Renal pelvis (tissue), 4 donors: ENCODE measurements around the gene TRMT61A. TPM values are rescaled to one million over a fixed set of nuclear protein-coding genes. Genes with fewer than 3 reads are reported as not detected.

ENCODE experiments used
- DNase-seq: peaks from one replicate; pipeline ENCODE4 v3.0.0-alpha.2; 2013
- polyA plus RNA-seq, 3 donors: library from polyadenylated mRNA; unstranded; fragments of 120-200 nt; gene quantifications; one replicate each; pipeline ENCODE4 v1.2.1, GENCODE V29; 2013; ENCODE audit not compliant: insufficient read length in 3 of 3

Gene TRMT61A
- polyA plus RNA-seq, 3 donors = 8.9 to 10.5 (median 9.1) TPM

DNA sequence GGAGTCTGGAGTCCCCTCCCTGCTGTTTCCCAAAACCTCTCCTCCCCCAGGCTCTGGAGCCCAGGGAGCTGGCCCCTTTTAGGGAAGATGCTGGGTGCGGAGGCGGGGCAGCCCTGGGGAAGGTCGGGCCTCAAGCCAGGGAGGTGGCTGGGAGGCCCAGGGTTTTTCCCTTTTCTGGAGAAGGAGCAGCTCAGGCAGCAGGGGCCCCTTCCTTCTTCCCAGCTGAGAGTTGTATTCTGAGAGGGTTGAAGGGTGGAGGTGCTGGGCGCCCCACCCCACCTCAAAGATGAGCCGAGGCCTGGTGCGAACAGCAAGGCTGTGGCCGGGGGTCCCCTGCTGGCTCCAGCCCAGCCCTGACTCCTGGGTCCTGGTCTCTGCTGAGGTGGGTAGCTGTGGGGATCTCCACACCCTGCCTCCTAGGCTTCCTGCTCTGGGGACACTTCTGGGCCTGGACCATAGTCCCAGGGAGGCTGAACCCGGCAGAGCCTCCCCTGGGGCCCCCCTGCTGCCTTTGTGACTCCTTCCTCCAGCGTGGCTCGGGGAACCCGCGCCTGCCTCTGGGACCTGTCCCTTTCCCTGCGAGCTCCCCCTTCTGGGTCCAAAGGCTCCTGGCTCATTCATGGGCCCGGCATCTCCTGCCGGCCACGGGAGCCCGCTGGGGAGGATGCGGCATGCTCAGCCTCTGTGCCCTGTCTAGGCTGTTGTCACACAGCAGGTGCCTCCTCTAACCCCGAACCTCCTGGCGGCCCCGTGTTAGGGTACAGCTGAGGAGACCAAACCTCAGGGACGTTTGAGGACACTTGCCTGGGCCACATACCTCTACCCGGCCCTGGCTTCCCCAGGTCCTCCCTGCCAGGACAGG is 4.4 kb downstream of the TRMT61A start:
- no peak for DNase-seq

GRCh38 chr14:103533999-103534575 is 5.1 kb downstream of the TRMT61A start:
- DNase-seq = no peak

DNA sequence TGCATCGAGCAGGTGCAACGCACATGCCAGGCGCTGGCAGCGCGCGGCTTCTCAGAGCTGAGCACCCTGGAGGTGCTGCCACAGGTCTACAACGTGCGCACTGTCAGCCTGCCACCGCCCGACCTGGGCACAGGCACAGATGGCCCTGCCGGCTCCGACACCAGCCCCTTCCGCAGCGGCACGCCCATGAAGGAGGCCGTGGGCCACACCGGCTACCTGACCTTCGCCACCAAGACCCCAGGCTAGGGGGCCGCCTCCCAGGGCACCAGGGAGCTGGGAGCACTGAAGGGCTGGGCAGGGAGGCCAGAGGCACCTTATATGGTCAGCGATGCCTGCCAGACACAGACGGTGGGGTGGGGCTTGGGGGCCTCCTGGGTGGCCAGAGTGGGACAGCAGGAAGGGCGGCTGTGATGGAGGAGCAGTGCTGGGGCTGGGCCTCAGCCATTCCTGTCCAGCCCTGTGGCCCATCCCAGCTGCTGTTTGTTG is 5.6 kb downstream of the TRMT61A start:
- DNase-seq = no peak

DNA sequence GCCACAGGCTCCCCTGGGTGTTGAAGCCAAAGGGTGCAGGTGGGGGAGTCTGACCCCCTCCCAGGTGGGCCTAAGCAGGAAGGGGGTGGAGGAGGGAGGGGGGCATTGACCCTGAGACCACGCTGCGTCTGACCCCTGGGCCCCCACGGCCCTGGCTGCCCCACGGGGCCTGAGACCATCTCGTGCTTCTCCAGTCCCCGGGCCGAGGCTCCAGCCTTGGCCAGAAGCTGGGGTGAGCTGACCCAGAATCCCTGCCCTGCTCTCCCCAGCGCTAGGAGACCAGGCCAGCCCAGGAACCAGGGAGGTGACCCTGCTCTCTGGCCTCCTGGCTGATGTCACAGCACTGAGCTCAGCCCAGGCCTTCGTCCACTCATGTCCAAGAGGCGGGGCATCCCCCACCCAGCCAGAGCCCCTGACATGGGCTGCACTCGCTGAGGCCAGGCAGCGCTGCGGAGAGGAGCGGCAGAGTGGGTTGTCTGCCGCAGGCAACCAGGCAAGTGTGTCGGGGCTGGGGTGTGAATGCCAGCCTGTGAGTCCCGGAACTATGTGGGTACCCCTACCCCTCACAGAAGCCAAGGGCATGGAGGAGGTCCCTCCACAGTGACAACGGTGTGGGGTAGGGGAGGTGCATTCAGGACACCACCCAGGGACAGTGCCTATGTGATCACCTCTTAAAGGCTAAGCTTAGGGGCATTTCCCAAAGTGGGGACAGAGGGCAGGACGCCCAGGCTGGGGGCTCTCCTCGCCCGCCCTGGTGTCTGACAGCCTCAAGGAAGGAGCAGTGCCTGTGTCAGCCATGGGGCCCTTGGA is 6.3 kb downstream of the TRMT61A start:
- DNase-seq = no peak

- DNase-seq = no peak
These were observed 7.0 kb downstream of the TRMT61A start for GRCh38 chr14:103535891-103536565.

DNA sequence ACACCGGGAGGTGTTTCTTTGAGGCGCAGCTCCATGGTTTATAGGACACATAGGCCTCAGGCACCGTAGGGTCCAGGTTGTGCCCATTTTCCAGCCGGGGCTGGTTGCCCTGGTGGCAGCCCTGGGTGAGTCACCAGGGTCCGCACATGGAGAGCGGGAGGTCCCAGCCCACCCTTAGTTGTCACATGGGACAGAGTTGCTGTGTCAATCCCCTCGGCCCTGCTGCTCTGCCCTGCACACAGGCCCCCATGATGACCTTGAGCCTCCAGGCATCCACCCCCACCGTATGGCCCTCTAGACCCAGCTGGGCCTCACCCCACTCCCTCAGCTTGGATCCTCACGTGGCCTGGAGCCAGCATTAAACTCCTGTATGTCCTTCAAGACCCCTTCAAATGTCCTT is 7.7 kb downstream of the TRMT61A start:
- no peak for DNase-seq

DNA sequence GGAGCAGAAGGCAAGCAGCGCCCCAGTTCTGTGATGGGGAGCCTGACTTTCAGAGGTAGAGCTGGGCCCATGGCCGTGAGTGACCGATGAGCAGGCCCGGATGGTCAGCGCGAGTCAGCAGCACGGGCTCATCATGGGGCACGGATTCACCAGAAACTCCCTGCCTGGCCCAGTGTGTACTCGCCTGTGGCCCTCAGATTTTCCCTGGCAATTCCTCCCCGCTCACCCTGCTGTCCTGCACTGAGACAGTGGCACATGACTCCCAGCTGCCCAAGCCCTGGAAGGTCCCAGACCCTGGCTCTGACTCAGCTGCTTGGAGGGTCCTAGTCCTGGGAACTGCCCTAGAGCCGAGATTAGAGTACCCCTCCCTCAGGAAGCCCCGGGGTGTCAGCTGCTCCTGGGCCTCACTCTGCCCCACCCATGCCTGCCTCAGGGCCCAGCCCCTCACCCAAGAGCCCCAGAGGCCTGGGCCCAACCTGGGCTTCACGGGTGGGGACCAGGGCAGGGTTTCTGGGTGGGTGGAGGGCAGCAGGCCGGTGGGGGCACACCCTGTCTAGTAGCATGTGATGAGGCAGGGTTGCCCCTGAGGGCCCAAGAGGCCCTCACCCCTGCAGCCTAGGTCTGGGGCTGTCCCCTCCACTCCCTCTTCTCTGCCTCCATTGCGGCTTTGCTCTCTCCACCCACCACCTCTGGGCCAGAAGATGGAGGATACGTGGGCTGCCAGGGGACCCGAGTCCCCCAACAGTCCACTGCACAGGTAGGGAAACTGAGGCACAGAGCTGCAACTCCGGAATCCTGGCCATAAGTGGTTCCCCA is 8.4 kb downstream of the TRMT61A start:
- no peak for DNase-seq

DNA sequence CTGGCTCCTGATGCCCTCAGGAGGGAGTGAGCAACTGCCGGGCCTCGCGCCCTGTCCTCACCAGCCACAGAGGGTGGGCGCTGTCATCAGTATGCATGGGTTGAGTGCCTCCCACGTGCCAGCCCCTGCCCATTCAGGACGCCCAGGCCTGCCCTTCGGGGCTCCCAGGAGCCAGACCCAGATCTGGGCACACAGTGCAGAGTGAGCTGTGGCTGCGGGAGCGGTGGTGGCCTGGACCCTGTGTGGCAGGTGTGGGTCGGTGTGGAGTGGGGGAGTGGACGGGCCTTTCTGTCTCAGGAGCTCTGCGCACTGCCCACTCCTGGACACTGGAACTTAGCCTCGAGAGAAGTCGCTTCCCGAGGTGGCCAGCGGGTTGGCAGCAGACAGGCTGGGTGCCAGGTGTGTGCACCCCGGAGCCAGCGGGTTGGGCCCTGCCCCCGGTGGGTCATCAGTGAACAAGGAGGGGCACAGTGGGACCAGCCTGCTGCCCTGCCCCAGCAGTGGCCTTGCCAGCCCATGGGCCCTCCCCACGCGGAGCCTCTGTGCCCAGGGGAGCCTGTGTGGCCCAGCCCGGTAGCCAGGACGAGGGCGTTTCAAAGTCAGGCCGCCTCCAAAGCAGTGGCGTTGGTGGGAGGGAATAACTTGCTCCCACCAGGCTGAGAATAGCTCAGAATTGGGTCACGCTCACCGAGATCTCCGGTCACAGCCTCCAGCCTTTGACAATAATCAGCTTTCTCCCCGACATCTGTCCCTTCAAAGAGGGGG is 9.5 kb downstream of the TRMT61A start:
- DNase-seq = no peak

DNA sequence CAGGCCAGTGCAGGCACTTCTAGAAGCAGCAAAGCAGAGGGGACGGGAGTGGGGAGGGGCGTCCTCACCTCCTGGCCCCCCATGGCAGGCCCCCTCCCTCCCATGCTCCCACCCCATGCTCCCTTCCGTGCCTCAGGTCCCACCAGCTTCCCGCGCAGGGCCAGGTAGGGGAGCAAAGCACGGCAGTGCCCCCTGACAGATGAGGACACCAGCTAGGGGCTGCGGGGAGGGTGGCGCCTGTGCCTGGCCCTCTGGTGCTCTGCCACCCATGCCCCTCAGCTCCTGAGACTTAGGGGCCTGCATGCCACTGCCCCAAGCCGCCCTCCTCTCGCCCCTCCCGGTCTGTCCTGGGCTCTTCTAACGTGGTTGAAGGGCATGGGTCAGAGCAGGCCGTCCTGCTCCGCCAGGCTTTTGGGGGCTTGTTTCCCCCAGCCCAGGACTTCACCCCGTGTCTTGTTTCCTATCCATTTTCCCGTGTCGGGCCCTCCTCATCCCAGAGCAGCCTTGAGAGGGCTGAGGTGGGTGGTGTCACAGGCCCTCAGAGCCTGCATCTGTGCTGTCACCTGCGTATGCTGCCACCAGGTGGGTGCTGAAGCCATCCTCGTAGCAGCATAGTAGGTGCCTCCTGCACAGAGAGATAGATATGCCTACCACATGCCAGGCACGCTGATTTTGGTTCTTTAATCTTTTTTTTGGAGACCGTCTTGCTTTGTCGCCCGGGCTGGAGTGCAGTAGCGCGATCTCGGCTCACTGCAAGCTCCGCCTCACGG is 10.2 kb downstream of the TRMT61A start:
- no peak for DNase-seq

DNA sequence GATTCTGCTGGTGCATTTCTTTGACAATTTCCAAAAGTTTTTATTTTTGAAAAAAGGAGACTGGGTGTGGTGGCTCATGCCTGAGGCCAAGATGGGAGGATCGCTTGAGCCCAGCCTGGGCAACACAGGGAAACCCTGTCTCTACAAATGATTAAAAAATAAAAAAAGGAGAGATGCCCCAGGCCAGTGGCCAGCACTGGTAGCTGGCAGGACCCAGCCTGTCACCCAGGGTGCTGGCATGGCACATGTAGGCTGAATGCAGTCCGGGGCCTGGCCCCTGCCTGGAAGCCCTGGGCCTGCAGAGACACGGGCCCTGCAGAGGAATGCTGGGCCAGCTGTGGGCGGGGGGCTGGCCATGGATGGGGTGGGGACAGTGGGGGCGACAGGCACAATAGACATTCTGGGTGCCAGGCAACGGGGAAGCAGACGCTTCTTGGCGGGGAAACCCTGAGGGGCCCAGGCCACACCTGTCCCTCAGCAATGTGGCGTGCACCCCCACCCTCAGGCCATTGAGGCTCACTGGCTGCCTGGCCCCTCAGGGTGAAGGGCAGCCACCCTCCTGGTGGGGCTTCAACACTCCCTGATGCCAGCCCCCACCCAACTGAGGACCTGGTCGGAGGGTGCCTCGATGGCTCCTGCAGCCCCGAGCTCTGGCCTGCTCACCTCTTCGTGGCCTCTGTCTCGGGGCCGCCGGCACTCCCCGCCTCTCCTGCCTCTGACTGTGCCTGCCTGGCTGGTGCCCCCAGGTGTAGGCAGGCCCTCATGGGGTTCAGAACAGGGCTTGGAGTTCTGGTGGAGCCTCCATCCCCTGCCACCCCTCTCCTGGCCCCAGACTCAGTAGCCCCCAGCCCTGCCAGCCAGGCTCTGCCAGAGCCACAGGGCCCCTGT is 12.1 kb downstream of the TRMT61A start:
- DNase-seq = no peak

- DNase-seq = no peak
These were observed 13.0 kb downstream of the TRMT61A start for GRCh38 chr14:103541709-103542604.

DNA sequence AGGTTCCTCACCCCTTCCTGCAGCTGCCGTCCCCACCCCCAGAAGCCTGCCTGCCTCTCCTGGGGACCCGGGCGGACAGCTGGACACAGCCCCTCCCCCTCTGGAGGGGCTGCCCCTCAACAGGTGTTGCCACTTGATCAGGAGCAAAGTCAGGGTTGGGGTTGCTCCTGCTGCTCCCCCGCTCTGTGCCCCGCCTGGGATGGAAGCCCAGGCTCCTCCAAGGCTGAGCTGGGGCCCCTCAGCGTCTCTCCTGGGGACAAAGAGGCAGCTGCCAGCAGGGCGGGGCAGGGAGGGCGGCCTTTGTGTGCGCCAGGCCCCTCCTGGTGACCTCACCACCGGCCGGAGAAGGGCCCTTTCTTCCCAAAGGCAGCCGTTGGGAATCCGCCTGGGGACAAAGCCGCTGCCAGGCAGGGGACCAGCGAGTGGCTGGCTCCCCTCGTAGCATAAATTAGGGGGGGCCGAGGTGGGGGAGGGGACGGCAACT is 13.7 kb downstream of the TRMT61A start:
- no peak for DNase-seq

GRCh38 chr14:103543140-103543539 is 14.1 kb downstream of the TRMT61A start:
- DNase-seq = no peak

DNA sequence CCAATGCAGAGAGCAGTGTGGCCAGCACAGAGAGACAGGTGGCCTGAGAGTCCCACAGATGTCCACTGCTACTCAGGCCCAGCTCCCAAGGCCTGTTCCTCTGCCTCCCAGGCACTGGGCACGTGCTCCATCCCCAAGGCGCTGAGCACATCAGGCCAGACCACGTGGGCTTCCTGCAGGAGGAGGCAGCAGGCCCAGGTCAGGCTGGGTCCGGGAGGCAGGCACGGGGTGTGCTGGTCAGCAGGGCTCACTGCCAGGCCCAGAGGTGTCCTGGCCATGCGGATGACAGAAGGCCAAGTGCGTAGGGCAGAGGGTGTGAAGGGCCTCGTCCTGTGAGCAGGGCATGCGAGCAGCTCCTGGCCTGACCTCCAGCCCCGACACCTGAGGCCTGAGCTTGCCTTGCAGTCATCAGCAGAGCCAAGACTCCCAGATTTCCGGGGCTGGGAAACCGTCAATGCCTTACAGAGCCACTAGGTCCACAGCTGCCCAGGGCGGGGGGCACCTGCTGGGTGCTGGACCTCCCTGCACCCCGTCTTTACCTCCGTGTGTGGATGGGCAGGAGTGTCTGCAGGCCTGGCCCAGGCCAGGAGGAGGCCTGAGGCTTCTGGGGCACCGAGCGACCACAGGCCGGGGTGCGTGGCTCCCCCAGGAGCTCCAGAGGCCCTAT is 14.9 kb downstream of the TRMT61A start:
- no peak for DNase-seq

DNA sequence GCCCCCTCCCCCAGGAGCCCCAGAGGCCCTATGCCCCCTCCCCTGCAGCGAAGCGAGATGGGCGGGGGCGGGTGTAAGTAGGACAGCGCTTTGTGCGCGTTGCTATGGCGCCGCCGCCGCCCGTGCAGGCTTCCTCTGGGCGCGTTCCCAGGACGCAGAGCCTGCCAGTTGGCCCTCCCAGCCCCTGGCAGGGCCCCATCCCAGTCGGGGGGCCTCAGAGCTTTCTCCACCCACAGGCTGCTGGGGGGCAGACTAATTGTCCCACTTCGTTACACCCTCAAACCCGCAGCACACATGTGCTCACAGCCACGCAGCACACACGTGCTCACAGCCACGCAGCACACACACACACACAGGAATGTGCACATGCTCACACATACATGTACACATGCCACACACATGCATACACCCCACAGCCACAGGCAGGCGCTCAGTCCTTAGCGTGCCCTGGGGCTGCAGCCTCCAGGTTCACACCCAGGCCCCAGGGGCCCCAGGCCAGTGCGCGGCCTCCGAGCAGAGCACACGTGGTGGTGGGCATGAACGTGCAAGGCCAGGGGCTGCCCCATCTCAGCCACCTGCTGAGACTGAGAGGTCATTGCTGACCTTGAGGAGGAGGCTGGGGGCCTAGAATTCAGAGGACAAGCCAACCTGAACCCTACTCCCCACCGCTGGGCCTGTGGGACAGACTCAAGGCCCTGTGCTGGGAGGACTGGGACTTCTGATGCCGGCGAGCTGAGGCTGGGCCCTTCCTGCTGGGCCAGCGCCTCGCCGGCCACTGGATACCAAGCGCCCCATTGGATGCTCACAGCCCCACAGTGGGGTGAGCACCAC is 15.6 kb downstream of the TRMT61A start:
- no peak for DNase-seq
